Spleen (tissue), 11 donors: Measurements from ENCODE around the gene DNAJC7. TPM values are rescaled to one million over a fixed set of nuclear protein-coding genes. Genes with fewer than 3 reads are reported as not detected.
A peak's percentile ranks its signal among the peaks of the same experiment; 100 is the strongest.
"Not testable (repeated sequence)": the region's sequence is repeated elsewhere in the genome, so short reads cannot be mapped to it uniquely, and the experiment has no call there.

Source experiments
- DNase-seq: peaks from one replicate; pipeline ENCODE4 v3.0.0-alpha.2; 2020
- H3K27ac ChIP-seq, 8 donors: fragments of 200-600 bp; sonication (generic) in 7 of 8; 1 replicate in 4 of 8; 2 replicates in 4 of 8; pipeline versions ENCODE4 v1.5.0 to v1.8.0; 2016 to 2021; ENCODE audit warnings: inconsistent platforms in 4 of 8, mild to moderate bottlenecking in 4 of 8, moderate library complexity in 1 of 8
- H3K27me3 ChIP-seq, 7 donors: fragments of 200-600 bp; sonication (generic) in 6 of 7; replicated peaks in 1 of 7; 1 replicate in 4 of 7; 2 replicates in 3 of 7; pipeline versions ENCODE4 v1.5.0 to v1.8.0; 2016 to 2021; ENCODE audit warnings: inconsistent platforms in 3 of 7, mild to moderate bottlenecking in 1 of 7
- H3K36me3 ChIP-seq, 6 donors: fragments of 200-600 bp; sonication (generic) in 5 of 6; 1 replicate in 4 of 6; 2 replicates in 2 of 6; pipeline versions ENCODE4 v1.5.0 to v1.8.0; 2016 to 2021; ENCODE audit warnings: inconsistent platforms in 2 of 6
- H3K4me1 ChIP-seq, 6 donors: fragments of 200-600 bp; sonication (generic) in 5 of 6; 1 replicate in 3 of 6; 2 replicates in 3 of 6; pipeline versions ENCODE4 v1.5.0 to v1.8.0; 2016 to 2021; ENCODE audit warnings: inconsistent platforms in 3 of 6
- H3K4me3 ChIP-seq, 8 donors: fragments of 200-600 bp; sonication (generic) in 7 of 8; 1 replicate in 4 of 8; 2 replicates in 4 of 8; pipeline versions ENCODE4 v1.5.0 to v1.8.0; 2016 to 2021; ENCODE audit warnings: inconsistent platforms in 4 of 8, mild to moderate bottlenecking in 4 of 8, moderate library complexity in 2 of 8
- H3K9me3 ChIP-seq, 8 donors: fragments of 200-600 bp; sonication (generic) in 7 of 8; 1 replicate in 4 of 8; 2 replicates in 4 of 8; pipeline versions ENCODE4 v1.5.0 to v1.8.0; 2016 to 2021; ENCODE audit warnings: inconsistent platforms in 4 of 8
- POLR2A ChIP-seq, 3 donors: fragments of 450-650 bp; IDR thresholded peaks; one replicate each; pipeline ENCODE4 v1.5.1; 2017; ENCODE audit warnings: antibody characterized with exemption in 3 of 3, mild to moderate bottlenecking in 1 of 3
- POLR2AphosphoS5 ChIP-seq, 3 donors: sonication (generic); formaldehyde crosslinking; IDR thresholded peaks; one replicate each; pipeline ENCODE4 v1.5.1; 2017; ENCODE audit warnings: antibody characterized with exemption in 3 of 3
- WGBS, 5 donors: extraction: QIAGEN DNeasy Blood & Tissue Kit in 3 of 5; methylation state at CpG; one replicate each; pipeline versions ENCODE4 v1.1.5 to v1.1.7; 2013 to 2018; 5-methylcytosine and 5-hydroxymethylcytosine counted together
- intact Hi-C: fragments of 100-400 bp; cut with DNase I; formaldehyde crosslinking; loops from one replicate; pipeline ENCODE4 v1.15.0; 2023; ENCODE audit warnings: low total_unique reads
- polyA plus RNA-seq, 3 donors: library from polyadenylated mRNA; stranded (reverse); fragments of 200-250 nt; gene quantifications; one replicate each; pipeline ENCODE4 v1.2.1, GENCODE V29; 2013
- total RNA-seq, 7 donors: library from RNA; depleted of rRNA in 3 of 7; stranded (reverse); fragments of >200 nt in 3 of 7; fragmentation: NEBNext Ultra II Directional in 4 of 7; extraction: Animal tissue kit (Norgen Biotek cat#: 25700) in 4 of 7; gene quantifications; one replicate each; pipeline versions ENCODE4 v1.1.0 to v1.2.1, GENCODE V29; 2016 to 2021
- TF ChIP-seq, protein P1 (sequence below), 11 experiments: fragments of 200-600 bp in 7 of 11; fragments of 450-650 bp in 4 of 11; sonication (generic) in 4 of 11; IDR thresholded peaks in 8 of 11; conservative IDR thresholded peaks in 3 of 11; 1 replicate in 7 of 11; 2 replicates in 4 of 11; pipeline versions ENCODE4 v1.4.0 to v1.8.0; 2016 to 2021; ENCODE audit warnings: antibody characterized with exemption in 11 of 11, inconsistent platforms in 4 of 11, mild to moderate bottlenecking in 1 of 11
- donor health status: healthy with polysubstance abuse.
- donor health status: DM: no; HTN: no; CAD: no; lungs with moderate emphysema.
- donor health status: DM: no; HTN: no; CAD: no.
- donor health status: Bipolar disorder and iron deficiency.
- donor health status: healthy.
- donor health status: DM: no; HTN: no; CAD: no.
- donor health status: DM: yes; HTN: yes; CAD: no.

The DNAJC7 gene
- total and polyA plus RNA-seq, 10 donors = 60.6 to 108 (median 79.2) TPM

DNA sequence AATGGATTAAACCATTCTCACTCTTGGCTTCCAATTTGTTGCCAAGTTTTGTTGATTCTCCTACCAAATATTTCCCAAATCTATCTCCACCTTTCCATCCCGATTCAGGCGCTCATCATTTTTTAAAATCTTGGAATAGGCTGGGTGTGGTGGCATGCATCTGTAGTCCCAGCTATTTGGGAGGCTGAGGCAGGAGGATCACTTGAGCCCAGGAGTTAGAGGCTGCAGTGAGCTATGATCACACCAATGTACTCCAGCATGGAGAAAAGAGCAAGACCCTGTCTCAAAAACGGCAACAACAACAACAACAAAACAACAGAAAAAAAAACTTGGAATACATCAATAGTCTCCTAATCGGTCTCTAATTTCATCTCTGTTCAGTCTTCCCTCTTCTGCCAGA lies 1.7 kb upstream of the DNAJC7 start:
- peaks cover 30 to 91% (median 72%) of the 10 kb centered on the region in 6 donors for H3K4me1 ChIP-seq

DNA sequence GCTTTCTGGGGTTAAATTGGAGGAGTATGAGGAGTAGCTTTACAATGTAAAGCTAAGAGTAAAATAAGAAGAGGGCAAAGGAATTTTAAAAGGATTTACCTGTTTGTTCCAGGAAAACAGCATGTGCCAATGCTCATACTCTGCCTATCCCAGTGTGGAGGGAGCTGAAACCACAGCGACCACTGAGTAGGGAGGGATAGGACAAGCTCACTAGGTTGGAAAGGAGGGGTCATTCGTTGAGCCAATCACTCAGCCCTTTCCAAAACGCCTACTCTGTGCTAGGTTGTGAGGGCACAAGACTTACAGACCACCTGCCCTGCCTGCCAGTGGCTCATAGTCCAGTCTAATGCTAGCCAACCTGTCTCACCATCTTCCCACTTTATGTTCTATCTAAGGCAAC lies 1.1 kb upstream of the DNAJC7 start:
- 47 to 58% (median 48%) methylated on average over 3 of the region's 3 CpGs for WGBS, 5 donors
- Histone ChIP-seq H3K4me1 (peaks cover 36 to 91% (median 74%) of the 10 kb centered on the region in 6 donors), H3K27me3 (no peaks in the 10 kb centered on the region), H3K9me3 (no peaks in the 10 kb centered on the region), H3K27ac (peak overlapping the region in 4 of 8 donors; percentile 94 to 96 (median 95)), H3K4me3 (peak overlapping the region in 6 of 8 donors; percentile 75 to 98 (median 92)), H3K36me3 (peaks cover 0 to 36% (median 16%) of the 10 kb centered on the region in 6 donors)
- intact Hi-C loops = loop anchor here (10.0 kb wide), 1 partner anchor 54 kb away; the partner anchor contains the start of gene CNP
- TF ChIP-seq, protein P1, sequence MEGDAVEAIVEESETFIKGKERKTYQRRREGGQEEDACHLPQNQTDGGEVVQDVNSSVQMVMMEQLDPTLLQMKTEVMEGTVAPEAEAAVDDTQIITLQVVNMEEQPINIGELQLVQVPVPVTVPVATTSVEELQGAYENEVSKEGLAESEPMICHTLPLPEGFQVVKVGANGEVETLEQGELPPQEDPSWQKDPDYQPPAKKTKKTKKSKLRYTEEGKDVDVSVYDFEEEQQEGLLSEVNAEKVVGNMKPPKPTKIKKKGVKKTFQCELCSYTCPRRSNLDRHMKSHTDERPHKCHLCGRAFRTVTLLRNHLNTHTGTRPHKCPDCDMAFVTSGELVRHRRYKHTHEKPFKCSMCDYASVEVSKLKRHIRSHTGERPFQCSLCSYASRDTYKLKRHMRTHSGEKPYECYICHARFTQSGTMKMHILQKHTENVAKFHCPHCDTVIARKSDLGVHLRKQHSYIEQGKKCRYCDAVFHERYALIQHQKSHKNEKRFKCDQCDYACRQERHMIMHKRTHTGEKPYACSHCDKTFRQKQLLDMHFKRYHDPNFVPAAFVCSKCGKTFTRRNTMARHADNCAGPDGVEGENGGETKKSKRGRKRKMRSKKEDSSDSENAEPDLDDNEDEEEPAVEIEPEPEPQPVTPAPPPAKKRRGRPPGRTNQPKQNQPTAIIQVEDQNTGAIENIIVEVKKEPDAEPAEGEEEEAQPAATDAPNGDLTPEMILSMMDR (IDR thresholded peaks at IDR 0.05 in 8 of 11, conservative IDR thresholded peaks at IDR 0.05 in 3 of 11) = no peak
- no peak for TF ChIP-seq POLR2A (IDR thresholded peaks at IDR 0.05)
- no peak for TF ChIP-seq POLR2AphosphoS5 (IDR thresholded peaks at IDR 0.05)
- peak; percentile 31 for DNase-seq

More for the DNA sequence above, 1.7 kb upstream of the DNAJC7 start:
- Histone ChIP-seq H3K4me3 (no peak overlapping the region), H3K27me3 (no peaks in the 10 kb centered on the region), H3K36me3 (peaks cover 0 to 36% (median 22%) of the 10 kb centered on the region in 6 donors), H3K27ac (no peak overlapping the region), H3K9me3 (no peaks in the 10 kb centered on the region)
- TF ChIP-seq, protein P1 (IDR thresholded peaks at IDR 0.05 in 8 of 11, conservative IDR thresholded peaks at IDR 0.05 in 3 of 11) = no peak
- no peak for TF ChIP-seq POLR2AphosphoS5 (IDR thresholded peaks at IDR 0.05)
- TF ChIP-seq POLR2A (IDR thresholded peaks at IDR 0.05) = no peak
- intact Hi-C loops = loop anchor here (10.0 kb wide), 1 partner anchor 54 kb away; the partner anchor contains the start of gene CNP
- 89 to 96% (median 92%) methylated on average over 4 of the region's 4 CpGs for WGBS, 5 donors
- no peak for DNase-seq

DNA sequence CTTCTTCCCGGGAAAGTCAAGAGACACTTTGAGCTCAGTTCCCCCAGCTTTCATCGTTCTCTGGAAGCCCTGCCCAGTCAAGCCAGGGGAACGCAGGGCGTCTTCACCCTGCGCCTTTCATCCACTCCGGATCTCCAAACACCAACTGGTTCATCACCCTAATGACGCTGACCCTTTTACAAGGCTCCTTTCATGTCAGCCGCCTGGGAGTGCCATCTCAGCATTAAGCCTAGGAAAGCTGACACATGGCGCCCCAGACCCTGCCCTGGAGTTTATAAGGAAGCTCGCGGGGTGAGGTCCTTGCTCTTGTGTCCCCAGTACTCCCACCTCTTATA lies 594 bp upstream of the DNAJC7 start:
- Histone ChIP-seq H3K4me3 (peak overlapping the region; percentile 75 to 98 (median 92)), H3K9me3 (no peaks in the 10 kb centered on the region), H3K27ac (peak overlapping the region; percentile 89 to 96 (median 94)), H3K36me3 (peaks cover 0 to 31% (median 11%) of the 10 kb centered on the region in 6 donors), H3K4me1 (peaks cover 36 to 91% (median 76%) of the 10 kb centered on the region in 6 donors), H3K27me3 (no peaks in the 10 kb centered on the region)
- 8 to 12% (median 9%) methylated on average over 11 of the region's 11 CpGs for WGBS, 5 donors
- no peak for TF ChIP-seq POLR2AphosphoS5 (IDR thresholded peaks at IDR 0.05)
- TF ChIP-seq POLR2A (IDR thresholded peaks at IDR 0.05) = no peak
- TF ChIP-seq, protein P1 (IDR thresholded peaks at IDR 0.05 in 8 of 11, conservative IDR thresholded peaks at IDR 0.05 in 3 of 11) = no peak
- peak; percentile 72 for DNase-seq
- intact Hi-C loops = loop anchor here (10.0 kb wide), 1 partner anchor 53 kb away; the partner anchor contains the start of gene CNP

DNA sequence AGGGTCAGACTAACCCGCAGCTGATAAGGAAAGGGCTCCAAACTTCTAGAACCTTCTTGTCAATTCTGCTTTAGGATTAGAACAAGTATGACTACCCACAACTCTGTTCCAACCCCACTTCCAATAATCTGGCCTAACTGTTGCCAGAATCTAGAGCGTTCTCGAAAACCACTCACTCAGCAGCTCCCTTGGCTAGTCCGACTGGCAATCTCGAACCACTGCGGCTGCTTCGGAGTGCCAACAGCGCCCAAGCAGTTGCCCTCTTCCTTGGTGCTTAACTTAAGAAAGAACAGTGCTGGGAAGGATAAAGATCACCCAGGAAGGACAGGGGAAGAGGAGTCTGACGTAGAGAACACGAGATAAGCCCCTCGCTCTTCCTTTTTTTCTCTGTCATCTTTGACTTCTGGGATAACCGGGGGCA lies 818 bp downstream of the DNAJC7 start:
- Histone ChIP-seq H3K27me3 (no peaks in the 10 kb centered on the region), H3K4me1 (peaks cover 41 to 91% (median 81%) of the 10 kb centered on the region in 6 donors), H3K9me3 (no peaks in the 10 kb centered on the region), H3K36me3 (peaks cover 0 to 17% (median 0%) of the 10 kb centered on the region in 6 donors), H3K27ac (peak overlapping the region; percentile 89 to 96 (median 94)), H3K4me3 (peak overlapping the region; percentile 75 to 98 (median 92))
- TF ChIP-seq POLR2A (IDR thresholded peaks at IDR 0.05) (no peak), POLR2AphosphoS5 (IDR thresholded peaks at IDR 0.05) (no peak)
- TF ChIP-seq, protein P1 (IDR thresholded peaks at IDR 0.05 in 8 of 11, conservative IDR thresholded peaks at IDR 0.05 in 3 of 11) = no peak
- WGBS, 5 donors = 5 to 8% (median 6%) methylated on average over 12 of the region's 12 CpGs
- DNase-seq = peak; percentile 70
- intact Hi-C loops = loop anchor here (10.0 kb wide), 1 partner anchor 52 kb away; the partner anchor contains the start of gene CNP

DNA sequence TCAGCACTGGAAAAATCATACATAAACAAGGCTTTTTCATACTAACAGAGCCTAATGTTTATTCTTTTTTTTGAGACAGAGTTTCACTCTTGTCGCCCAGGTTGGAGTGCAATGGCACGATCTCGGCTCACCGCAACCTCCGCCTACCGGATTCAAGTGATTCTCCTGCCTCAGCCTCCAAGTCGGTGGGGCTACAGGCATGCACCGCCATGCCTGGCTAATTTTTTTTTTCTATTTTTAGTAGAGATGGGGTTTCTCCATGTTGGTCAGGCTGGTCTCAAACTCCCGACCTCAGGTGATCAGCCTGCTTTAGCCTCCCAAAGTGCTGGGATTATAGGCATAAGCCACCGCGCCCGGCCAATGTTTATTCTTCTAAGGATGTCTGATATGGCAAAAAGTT lies 3.5 kb downstream of the DNAJC7 start:
- not testable (repeated sequence) for H3K9me3 ChIP-seq, H3K27me3 ChIP-seq, H3K4me3 ChIP-seq
- peak overlapping the region in 1 of 8 donors; percentile 9 for H3K27ac ChIP-seq
- intact Hi-C loops = loop anchor here (10.0 kb wide), 1 partner anchor 49 kb away; the partner anchor contains the start of gene CNP
- H3K4me1 ChIP-seq = peaks cover 42 to 91% (median 89%) of the 10 kb centered on the region in 6 donors
- 94 to 96% (median 94%) methylated on average over 12 of the region's 12 CpGs for WGBS, 5 donors
- peaks cover 0 to 29% (median 0%) of the 10 kb centered on the region in 6 donors for H3K36me3 ChIP-seq
- DNase-seq = peak; percentile 18

DNA sequence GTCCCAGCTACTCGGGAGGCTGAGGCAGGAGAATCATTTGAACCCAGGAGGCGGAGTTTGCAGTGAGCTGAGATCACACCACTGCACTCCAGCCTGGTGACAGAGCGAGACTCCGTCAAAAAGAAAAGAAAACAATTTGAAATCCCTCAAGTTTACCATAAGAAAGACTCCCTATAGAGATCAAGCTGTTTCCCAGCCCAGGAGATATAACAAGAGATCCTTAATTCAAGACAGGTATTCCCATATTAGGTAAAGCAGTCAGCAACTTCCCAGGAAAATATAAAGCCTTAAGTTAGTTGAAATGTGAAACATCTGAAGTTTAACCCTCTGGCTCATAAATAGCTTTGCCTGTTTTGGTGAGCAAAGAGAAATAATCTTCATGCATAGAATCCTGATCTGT lies 4.9 kb downstream of the DNAJC7 start:
- intact Hi-C loops = loop anchor here (10.0 kb wide), 1 partner anchor 48 kb away; the partner anchor contains the start of gene CNP
- DNase-seq, H3K9me3 ChIP-seq, H3K27me3 ChIP-seq, H3K27ac ChIP-seq, H3K4me3 ChIP-seq: not testable (repeated sequence)
- 89 to 92% (median 90%) methylated on average over 4 of the region's 4 CpGs for WGBS, 5 donors
- Histone ChIP-seq H3K4me1 (peaks cover 42 to 91% (median 85%) of the 10 kb centered on the region in 6 donors), H3K36me3 (peaks cover 0 to 38% (median 0%) of the 10 kb centered on the region in 6 donors)
